WTC11 (cell line): ENCODE results near the gene PRLR. TPM values are rescaled to one million over a fixed set of nuclear protein-coding genes. Genes with fewer than 3 reads are reported as not detected.
A peak's percentile ranks its signal among the peaks of the same experiment; 100 is the strongest.

Experiments used
- ATAC-seq: fragments of 200-7000 bp; cut with Tn5 transposase; 2 replicates; pipeline ENCODE4 v1.10.0; 2021; ENCODE audit warnings: mild to moderate bottlenecking, moderate library complexity
- Bru-seq: library from RNA; stranded (reverse); fragments of 400-500 nt; gene quantifications from one replicate; lab custom pipeline; 2021; lab: Mats Ljungman, UMichigan
- CTCF ChIA-PET: fragments of 300-600 bp; sonication (Branson Sonifier 250); formaldehyde crosslinking; loops from one replicate; lab custom pipeline; 2021; ENCODE audit warnings: antibody characterized with exemption; lab: Charles Lee
- POLR2A ChIA-PET: fragments of 350-600 bp; sonication (Branson Sonifier 250); formaldehyde crosslinking; loops from one replicate; lab custom pipeline; 2021; ENCODE audit warnings: antibody characterized with exemption; lab: Charles Lee
- DNase-seq: peaks from one replicate; pipeline ENCODE4 v3.0.0; 2021; ENCODE audit warnings: low spot score
- H3K27ac Mint-ChIP-seq: 2 replicates; pipeline ENCODE4 v1.8.0; 2021; ENCODE audit warnings: mixed read lengths
- H3K27me3 Mint-ChIP-seq: 2 replicates; pipeline ENCODE4 v1.8.0; 2021; ENCODE audit warnings: low read depth, mild to moderate bottlenecking, moderate library complexity, mixed read lengths
- H3K36me3 Mint-ChIP-seq: 2 replicates; pipeline ENCODE4 v1.8.0; 2021; ENCODE audit warnings: mixed read lengths
- H3K4me1 Mint-ChIP-seq: 2 replicates; pipeline ENCODE4 v1.8.0; 2022; ENCODE audit warnings: mixed read lengths
- H3K4me3 Mint-ChIP-seq: 2 replicates; pipeline ENCODE4 v1.8.0; 2021; ENCODE audit warnings: mild to moderate bottlenecking, moderate library complexity, mixed read lengths
- H3K9me3 Mint-ChIP-seq: 2 replicates; pipeline ENCODE4 v1.8.0; 2021; ENCODE audit warnings: mixed read lengths
- EMX1 ChIP-seq: fragments of 250-450 bp; sonication (Bioruptor Pico); IDR thresholded peaks from 2 replicates; pipeline ENCODE4 v1.8.0; 2021; ENCODE audit warnings: mild to moderate bottlenecking
- FOXJ3 ChIP-seq: sonication (generic); formaldehyde crosslinking; IDR thresholded peaks from 2 replicates; pipeline ENCODE4 v1.9.0; 2021; ENCODE audit warnings: missing genetic modification reagents, mild to moderate bottlenecking, borderline replicate concordance
- IRF2 ChIP-seq: sonication (generic); formaldehyde crosslinking; IDR thresholded peaks from 2 replicates; pipeline ENCODE4 v1.8.0; 2022; ENCODE audit warnings: low read depth, missing genetic modification reagents, borderline replicate concordance
- NFATC4 ChIP-seq: fragments of 250-450 bp; sonication (Bioruptor Pico); IDR thresholded peaks from 2 replicates; pipeline ENCODE4 v1.9.0; 2021; ENCODE audit warnings: mild to moderate bottlenecking
- NFE2L1 ChIP-seq: sonication (generic); formaldehyde crosslinking; IDR thresholded peaks from 2 replicates; pipeline ENCODE4 v1.8.1; 2023; ENCODE audit warnings: missing genetic modification reagents
- NR2C2 ChIP-seq: sonication (generic); formaldehyde crosslinking; IDR thresholded peaks from 2 replicates; pipeline ENCODE4 v1.8.0; 2022; ENCODE audit warnings: mild to moderate bottlenecking, missing genetic modification reagents
- ZNF423 ChIP-seq: fragments of 250-450 bp; sonication (Bioruptor Pico); IDR thresholded peaks from 2 replicates; pipeline ENCODE4 v2.1.2; 2022; ENCODE audit warnings: mild to moderate bottlenecking, moderate library complexity
- long read RNA-seq, 3 experiments: library from RNA in 1 of 3; library from capped mRNA in 1 of 3; library from polyadenylated mRNA in 1 of 3; unstranded in 2 of 3; stranded (forward) in 1 of 3; transcript quantifications; one replicate each; pipeline ENCODE4 v2.0.0, GENCODE V29; 2021
- total RNA-seq: library from RNA; stranded (reverse); gene quantifications from 3 replicates; pipeline ENCODE4 v1.2.3, GENCODE V29; 2021
- TF ChIP-seq, protein P1 (sequence below): sonication (generic); formaldehyde crosslinking; conservative IDR thresholded peaks from 2 replicates; pipeline ENCODE4 v1.8.1; 2022; ENCODE audit warnings: mild to moderate bottlenecking, missing genetic modification reagents
- TF ChIP-seq, protein P2 (sequence below): sonication (generic); formaldehyde crosslinking; IDR thresholded peaks from 2 replicates; pipeline ENCODE4 v1.8.1; 2022; ENCODE audit warnings: mild to moderate bottlenecking, moderate library complexity, missing genetic modification reagents
- TF ChIP-seq, protein P3 (sequence below): sonication (generic); formaldehyde crosslinking; IDR thresholded peaks from 2 replicates; pipeline ENCODE4 v1.8.0; 2022; ENCODE audit warnings: mild to moderate bottlenecking, missing genetic modification reagents
- TF ChIP-seq, protein P4 (sequence below): sonication (generic); formaldehyde crosslinking; IDR thresholded peaks from 2 replicates; pipeline ENCODE4 v1.8.1; 2023; ENCODE audit warnings: mild to moderate bottlenecking, missing genetic modification reagents, borderline replicate concordance
- TF ChIP-seq, protein P5 (sequence below): fragments of 250-450 bp; sonication (Bioruptor Pico); conservative IDR thresholded peaks from 2 replicates; pipeline ENCODE4 v1.9.0; 2021; ENCODE audit warnings: mild to moderate bottlenecking
- TF ChIP-seq, protein P6 (sequence below): sonication (generic); formaldehyde crosslinking; IDR thresholded peaks from 2 replicates; pipeline ENCODE4 v1.8.0; 2022; ENCODE audit warnings: mild to moderate bottlenecking, missing genetic modification reagents
- TF ChIP-seq, protein P7 (sequence below): sonication (generic); formaldehyde crosslinking; IDR thresholded peaks from 2 replicates; pipeline ENCODE4 v1.8.1; 2023; ENCODE audit warnings: mild to moderate bottlenecking, missing genetic modification reagents, moderate library complexity
- TF ChIP-seq, protein P8 (sequence below): sonication (generic); formaldehyde crosslinking; IDR thresholded peaks from 2 replicates; pipeline ENCODE4 v1.8.0; 2022; ENCODE audit warnings: mild to moderate bottlenecking, missing genetic modification reagents
- TF ChIP-seq, protein P9 (sequence below): sonication (generic); formaldehyde crosslinking; IDR thresholded peaks from 2 replicates; pipeline ENCODE4 v1.8.0; 2023; ENCODE audit warnings: missing genetic modification reagents, mild to moderate bottlenecking, borderline replicate concordance

The PRLR gene
- total RNA-seq, result 1.9 to 3.2 TPM (median 1.9 TPM) in 3 replicates
- percentile 34 among the genes with signal in this experiment for Bru-seq, nascent RNA
- long read RNA-seq, experiment 1, partial matches to known transcripts, result 0 of 4 reads
- long read RNA-seq, experiment 1, other reads (novel, unspliced or antisense), result 4 of 4 reads
- long read RNA-seq, experiment 2, full-length matches to known transcripts, result 1 of 1 reads
- long read RNA-seq, experiment 2, partial matches to known transcripts, result 0 of 1 reads
- long read RNA-seq, experiment 2, other reads (novel, unspliced or antisense), result 0 of 1 reads
- long read RNA-seq, experiment 3, full-length matches to known transcripts, result 1 of 2 reads
- long read RNA-seq, experiment 3, partial matches to known transcripts, result 1 of 2 reads
- long read RNA-seq, experiment 3, other reads (novel, unspliced or antisense), result 0 of 2 reads

DNA sequence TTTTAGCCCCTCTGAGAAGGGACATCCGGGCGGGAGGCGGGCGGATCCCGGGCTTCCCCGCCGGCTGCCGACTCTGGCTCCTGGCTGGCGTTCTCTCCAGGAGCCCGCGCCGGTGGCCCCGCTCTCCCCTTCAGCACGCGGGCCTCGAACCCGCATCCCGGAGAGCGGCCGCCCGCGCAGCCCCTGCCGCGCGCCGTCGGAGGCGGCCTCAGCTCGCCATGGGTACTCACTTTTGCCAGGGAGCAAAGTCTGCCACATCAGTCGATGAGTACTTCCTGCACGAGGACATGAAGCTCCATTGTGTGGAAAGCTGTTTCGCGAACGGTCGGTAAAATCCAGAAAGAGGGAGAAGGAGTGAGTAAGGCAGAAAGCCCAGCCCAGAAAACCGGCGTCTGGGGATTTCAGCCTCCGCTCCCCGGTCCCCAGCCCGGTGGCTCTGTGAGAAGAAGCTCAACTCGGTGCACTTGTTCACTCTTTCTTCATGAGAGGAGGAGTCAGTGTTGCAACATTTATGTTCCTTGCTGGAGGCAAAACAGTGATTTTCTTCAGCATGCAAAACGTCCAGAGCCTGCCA, at the start of gene PRLR:
Gene PRLR, minus strand, starts transcription at position 450 of the 574 bp plus-strand sequence. CDS start 140,867 bp downstream, outside the sequence.
- peaks cover 7% of the 10 kb centered on the region; the same call in 1 of the 2 replicates for H3K27me3 Mint-ChIP-seq
- POLR2A ChIA-PET, result interaction anchor here (1.0 to 1.9 kb wide), 2 partner anchors 108 to 369 kb away, joined by 4 to 7 read pairs; no protein-coding TSS in a partner anchor
- DNase-seq (peak; percentile 29), ATAC-seq (no peak)
- no peaks in the 10 kb centered on the region for H3K36me3 Mint-ChIP-seq
- TF ChIP-seq NR2C2 (CRISPR knock-in tag) (no peak), FOXJ3 (CRISPR knock-in tag) (no peak), NFATC4 (CRISPR knock-in tag) (no peak), NFE2L1 (CRISPR knock-in tag) (no peak), ZNF423 (CRISPR knock-in tag) (peak; percentile 47), IRF2 (CRISPR knock-in tag) (no peak), EMX1 (CRISPR knock-in tag) (no peak)
- TF ChIP-seq, protein P1, sequence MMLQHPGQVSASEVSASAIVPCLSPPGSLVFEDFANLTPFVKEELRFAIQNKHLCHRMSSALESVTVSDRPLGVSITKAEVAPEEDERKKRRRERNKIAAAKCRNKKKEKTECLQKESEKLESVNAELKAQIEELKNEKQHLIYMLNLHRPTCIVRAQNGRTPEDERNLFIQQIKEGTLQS (CRISPR knock-in tag), result no peak
- TF ChIP-seq, protein P2, sequence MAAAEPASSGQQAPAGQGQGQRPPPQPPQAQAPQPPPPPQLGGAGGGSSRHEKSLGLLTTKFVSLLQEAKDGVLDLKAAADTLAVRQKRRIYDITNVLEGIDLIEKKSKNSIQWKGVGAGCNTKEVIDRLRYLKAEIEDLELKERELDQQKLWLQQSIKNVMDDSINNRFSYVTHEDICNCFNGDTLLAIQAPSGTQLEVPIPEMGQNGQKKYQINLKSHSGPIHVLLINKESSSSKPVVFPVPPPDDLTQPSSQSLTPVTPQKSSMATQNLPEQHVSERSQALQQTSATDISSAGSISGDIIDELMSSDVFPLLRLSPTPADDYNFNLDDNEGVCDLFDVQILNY, result 0 out of 2 replicates have a peak, but pooled peaks have one; percentile 36
- TF ChIP-seq, protein P3, sequence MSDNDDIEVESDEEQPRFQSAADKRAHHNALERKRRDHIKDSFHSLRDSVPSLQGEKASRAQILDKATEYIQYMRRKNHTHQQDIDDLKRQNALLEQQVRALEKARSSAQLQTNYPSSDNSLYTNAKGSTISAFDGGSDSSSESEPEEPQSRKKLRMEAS (CRISPR knock-in tag), result peak; percentile 52; the same call in 1 of the 2 replicates
- TF ChIP-seq, protein P4, sequence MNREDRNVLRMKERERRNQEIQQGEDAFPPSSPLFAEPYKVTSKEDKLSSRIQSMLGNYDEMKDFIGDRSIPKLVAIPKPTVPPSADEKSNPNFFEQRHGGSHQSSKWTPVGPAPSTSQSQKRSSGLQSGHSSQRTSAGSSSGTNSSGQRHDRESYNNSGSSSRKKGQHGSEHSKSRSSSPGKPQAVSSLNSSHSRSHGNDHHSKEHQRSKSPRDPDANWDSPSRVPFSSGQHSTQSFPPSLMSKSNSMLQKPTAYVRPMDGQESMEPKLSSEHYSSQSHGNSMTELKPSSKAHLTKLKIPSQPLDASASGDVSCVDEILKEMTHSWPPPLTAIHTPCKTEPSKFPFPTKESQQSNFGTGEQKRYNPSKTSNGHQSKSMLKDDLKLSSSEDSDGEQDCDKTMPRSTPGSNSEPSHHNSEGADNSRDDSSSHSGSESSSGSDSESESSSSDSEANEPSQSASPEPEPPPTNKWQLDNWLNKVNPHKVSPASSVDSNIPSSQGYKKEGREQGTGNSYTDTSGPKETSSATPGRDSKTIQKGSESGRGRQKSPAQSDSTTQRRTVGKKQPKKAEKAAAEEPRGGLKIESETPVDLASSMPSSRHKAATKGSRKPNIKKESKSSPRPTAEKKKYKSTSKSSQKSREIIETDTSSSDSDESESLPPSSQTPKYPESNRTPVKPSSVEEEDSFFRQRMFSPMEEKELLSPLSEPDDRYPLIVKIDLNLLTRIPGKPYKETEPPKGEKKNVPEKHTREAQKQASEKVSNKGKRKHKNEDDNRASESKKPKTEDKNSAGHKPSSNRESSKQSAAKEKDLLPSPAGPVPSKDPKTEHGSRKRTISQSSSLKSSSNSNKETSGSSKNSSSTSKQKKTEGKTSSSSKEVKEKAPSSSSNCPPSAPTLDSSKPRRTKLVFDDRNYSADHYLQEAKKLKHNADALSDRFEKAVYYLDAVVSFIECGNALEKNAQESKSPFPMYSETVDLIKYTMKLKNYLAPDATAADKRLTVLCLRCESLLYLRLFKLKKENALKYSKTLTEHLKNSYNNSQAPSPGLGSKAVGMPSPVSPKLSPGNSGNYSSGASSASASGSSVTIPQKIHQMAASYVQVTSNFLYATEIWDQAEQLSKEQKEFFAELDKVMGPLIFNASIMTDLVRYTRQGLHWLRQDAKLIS (CRISPR knock-in tag), result no peak
- TF ChIP-seq, protein P5, sequence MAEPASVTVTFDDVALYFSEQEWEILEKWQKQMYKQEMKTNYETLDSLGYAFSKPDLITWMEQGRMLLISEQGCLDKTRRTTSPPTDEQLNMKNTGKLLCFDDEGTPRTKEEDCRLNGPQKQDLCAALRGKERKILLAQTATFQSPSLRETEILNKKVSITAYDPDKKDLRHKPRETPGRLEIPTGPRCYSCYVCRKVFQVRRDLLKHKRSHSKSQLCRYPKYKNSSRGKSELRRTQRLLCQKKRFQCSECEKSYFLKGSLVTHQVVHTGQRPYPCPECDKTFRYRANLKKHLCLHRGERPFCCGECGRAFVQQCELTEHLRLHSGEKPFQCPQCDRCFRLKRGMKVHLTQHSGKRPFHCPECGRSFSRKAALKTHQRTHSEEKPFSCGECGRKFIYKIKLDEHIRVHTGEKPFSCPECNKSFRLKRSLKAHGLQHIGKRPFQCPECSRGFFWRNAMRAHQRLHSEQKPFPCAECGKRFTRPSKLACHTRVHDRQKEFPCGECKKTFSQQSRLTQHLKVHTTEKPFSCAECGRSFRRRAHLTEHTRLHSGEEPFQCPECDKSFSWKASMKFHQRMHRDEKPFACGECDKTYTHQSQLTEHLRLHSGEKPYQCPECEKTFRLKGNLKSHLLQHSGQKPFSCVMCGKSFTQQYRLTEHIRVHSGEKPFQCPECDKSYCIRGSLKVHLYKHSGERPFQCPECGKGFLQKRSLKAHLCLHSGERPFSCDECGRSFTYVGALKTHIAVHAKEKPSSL (CRISPR knock-in tag), result no peak
- TF ChIP-seq, protein P6, sequence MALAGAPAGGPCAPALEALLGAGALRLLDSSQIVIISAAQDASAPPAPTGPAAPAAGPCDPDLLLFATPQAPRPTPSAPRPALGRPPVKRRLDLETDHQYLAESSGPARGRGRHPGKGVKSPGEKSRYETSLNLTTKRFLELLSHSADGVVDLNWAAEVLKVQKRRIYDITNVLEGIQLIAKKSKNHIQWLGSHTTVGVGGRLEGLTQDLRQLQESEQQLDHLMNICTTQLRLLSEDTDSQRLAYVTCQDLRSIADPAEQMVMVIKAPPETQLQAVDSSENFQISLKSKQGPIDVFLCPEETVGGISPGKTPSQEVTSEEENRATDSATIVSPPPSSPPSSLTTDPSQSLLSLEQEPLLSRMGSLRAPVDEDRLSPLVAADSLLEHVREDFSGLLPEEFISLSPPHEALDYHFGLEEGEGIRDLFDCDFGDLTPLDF (CRISPR knock-in tag), result no peak
- TF ChIP-seq, protein P7, sequence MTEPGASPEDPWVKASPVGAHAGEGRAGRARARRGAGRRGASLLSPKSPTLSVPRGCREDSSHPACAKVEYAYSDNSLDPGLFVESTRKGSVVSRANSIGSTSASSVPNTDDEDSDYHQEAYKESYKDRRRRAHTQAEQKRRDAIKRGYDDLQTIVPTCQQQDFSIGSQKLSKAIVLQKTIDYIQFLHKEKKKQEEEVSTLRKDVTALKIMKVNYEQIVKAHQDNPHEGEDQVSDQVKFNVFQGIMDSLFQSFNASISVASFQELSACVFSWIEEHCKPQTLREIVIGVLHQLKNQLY (CRISPR knock-in tag), result no peak
- TF ChIP-seq, protein P8, sequence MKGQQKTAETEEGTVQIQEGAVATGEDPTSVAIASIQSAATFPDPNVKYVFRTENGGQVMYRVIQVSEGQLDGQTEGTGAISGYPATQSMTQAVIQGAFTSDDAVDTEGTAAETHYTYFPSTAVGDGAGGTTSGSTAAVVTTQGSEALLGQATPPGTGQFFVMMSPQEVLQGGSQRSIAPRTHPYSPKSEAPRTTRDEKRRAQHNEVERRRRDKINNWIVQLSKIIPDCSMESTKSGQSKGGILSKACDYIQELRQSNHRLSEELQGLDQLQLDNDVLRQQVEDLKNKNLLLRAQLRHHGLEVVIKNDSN (CRISPR knock-in tag), result no peak
- TF ChIP-seq, protein P9, sequence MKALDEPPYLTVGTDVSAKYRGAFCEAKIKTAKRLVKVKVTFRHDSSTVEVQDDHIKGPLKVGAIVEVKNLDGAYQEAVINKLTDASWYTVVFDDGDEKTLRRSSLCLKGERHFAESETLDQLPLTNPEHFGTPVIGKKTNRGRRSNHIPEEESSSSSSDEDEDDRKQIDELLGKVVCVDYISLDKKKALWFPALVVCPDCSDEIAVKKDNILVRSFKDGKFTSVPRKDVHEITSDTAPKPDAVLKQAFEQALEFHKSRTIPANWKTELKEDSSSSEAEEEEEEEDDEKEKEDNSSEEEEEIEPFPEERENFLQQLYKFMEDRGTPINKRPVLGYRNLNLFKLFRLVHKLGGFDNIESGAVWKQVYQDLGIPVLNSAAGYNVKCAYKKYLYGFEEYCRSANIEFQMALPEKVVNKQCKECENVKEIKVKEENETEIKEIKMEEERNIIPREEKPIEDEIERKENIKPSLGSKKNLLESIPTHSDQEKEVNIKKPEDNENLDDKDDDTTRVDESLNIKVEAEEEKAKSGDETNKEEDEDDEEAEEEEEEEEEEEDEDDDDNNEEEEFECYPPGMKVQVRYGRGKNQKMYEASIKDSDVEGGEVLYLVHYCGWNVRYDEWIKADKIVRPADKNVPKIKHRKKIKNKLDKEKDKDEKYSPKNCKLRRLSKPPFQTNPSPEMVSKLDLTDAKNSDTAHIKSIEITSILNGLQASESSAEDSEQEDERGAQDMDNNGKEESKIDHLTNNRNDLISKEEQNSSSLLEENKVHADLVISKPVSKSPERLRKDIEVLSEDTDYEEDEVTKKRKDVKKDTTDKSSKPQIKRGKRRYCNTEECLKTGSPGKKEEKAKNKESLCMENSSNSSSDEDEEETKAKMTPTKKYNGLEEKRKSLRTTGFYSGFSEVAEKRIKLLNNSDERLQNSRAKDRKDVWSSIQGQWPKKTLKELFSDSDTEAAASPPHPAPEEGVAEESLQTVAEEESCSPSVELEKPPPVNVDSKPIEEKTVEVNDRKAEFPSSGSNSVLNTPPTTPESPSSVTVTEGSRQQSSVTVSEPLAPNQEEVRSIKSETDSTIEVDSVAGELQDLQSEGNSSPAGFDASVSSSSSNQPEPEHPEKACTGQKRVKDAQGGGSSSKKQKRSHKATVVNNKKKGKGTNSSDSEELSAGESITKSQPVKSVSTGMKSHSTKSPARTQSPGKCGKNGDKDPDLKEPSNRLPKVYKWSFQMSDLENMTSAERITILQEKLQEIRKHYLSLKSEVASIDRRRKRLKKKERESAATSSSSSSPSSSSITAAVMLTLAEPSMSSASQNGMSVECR, result no peak
- peak within 1 kb of the TSS; percentile 86 for H3K4me3 Mint-ChIP-seq
- peaks cover 3% of the 10 kb centered on the region; the same call in 1 of the 2 replicates for H3K9me3 Mint-ChIP-seq
- CTCF ChIA-PET, result interaction anchor here (0.6 to 2.4 kb wide), 11 partner anchors 108 to 697 kb away, joined by 3 to 22 read pairs (median 4); no protein-coding TSS in a partner anchor
- H3K27ac Mint-ChIP-seq, result peak within 1 kb of the TSS; percentile 87
- H3K4me1 Mint-ChIP-seq, result peaks cover 29% of the 10 kb centered on the region
